Activated effector memory CD4-positive, alpha-beta T cell treated with Interleukin-2 at 50 U/mL for 16 hours (primary cell): ENCODE measurements around the gene CHTOP.
"Not testable (repeated sequence)": the region's sequence is repeated elsewhere in the genome, so short reads cannot be mapped to it uniquely, and the experiment has no call there.

Experiments used
- DNase-seq: peaks from one replicate; pipeline ENCODE4 v3.0.0-alpha.2; 2020

The CHTOP gene

GRCh38 chr1:153633754-153634665 is at the start of gene CHTOP:
Gene CHTOP (plus strand): TSS chr1:153634066. CDS start chr1:153636589, 2,523 bp downstream.
- peak; percentile 94 for DNase-seq

- DNase-seq, result no peak
Observed at GRCh38 chr1:153585006-153585405, 48.9 kb upstream of the CHTOP start.

- DNase-seq, result no peak
Observed at GRCh38 chr1:153586347-153586746, 47.5 kb upstream of the CHTOP start.

- DNase-seq, result no peak
Observed at GRCh38 chr1:153587314-153587713, 46.6 kb upstream of the CHTOP start.

- not testable (repeated sequence) for DNase-seq
Observed at GRCh38 chr1:153588033-153588432, 45.8 kb upstream of the CHTOP start.

- DNase-seq, result no peak
Observed at GRCh38 chr1:153588482-153588881, 45.4 kb upstream of the CHTOP start.

- no peak for DNase-seq
Observed at GRCh38 chr1:153592748-153593147, 41.1 kb upstream of the CHTOP start.

- no peak for DNase-seq
Observed at GRCh38 chr1:153597206-153597605, 36.7 kb upstream of the CHTOP start.

- no peak for DNase-seq
Observed at GRCh38 chr1:153598309-153599172, 35.3 kb upstream of the CHTOP start.

- DNase-seq, result no peak
Observed at GRCh38 chr1:153599847-153600246, 34.0 kb upstream of the CHTOP start.

GRCh38 chr1:153602749-153603148 is 31.1 kb upstream of the CHTOP start:
- no peak for DNase-seq

- no peak for DNase-seq
Observed at GRCh38 chr1:153606194-153606593, 27.7 kb upstream of the CHTOP start.

- no peak for DNase-seq
Observed at GRCh38 chr1:153607381-153607780, 26.5 kb upstream of the CHTOP start.

GRCh38 chr1:153608089-153608682 is 25.7 kb upstream of the CHTOP start:
- DNase-seq, result no peak

- DNase-seq, result no peak
Observed at GRCh38 chr1:153608742-153609584, 24.9 kb upstream of the CHTOP start.

- DNase-seq, result no peak
Observed at GRCh38 chr1:153609585-153609907, 24.3 kb upstream of the CHTOP start.

GRCh38 chr1:153610334-153610733 is 23.5 kb upstream of the CHTOP start:
- no peak for DNase-seq

- DNase-seq, result no peak
Observed at GRCh38 chr1:153610811-153611301, 23.0 kb upstream of the CHTOP start.

GRCh38 chr1:153611356-153611755 is 22.5 kb upstream of the CHTOP start:
- no peak for DNase-seq

GRCh38 chr1:153612111-153612754 is 21.6 kb upstream of the CHTOP start:
- no peak for DNase-seq

GRCh38 chr1:153612755-153613331 is 21.0 kb upstream of the CHTOP start, which contains the start of gene S100A16:
Gene S100A16 (minus strand): TSS chr1:153613137. CDS start chr1:153608151, 4,986 bp downstream.
- DNase-seq, result no peak
